Endodermal cell (in vitro differentiated cells): ENCODE measurements around the gene KLK2. TPM values are rescaled to one million over a fixed set of nuclear protein-coding genes. Genes with fewer than 3 reads are reported as not detected.
A peak's percentile ranks its signal among the peaks of the same experiment; 100 is the strongest.

ENCODE experiments used
- DNase-seq: peaks from one replicate; pipeline ENCODE4 v3.0.0-alpha.2; 2017
- H3K27ac ChIP-seq: 2 replicates; pipeline ENCODE4 v1.5.1; 2013; ENCODE audit warnings: mild to moderate bottlenecking, low read depth, low read length, moderate library complexity
- H3K27me3 ChIP-seq: 2 replicates; pipeline ENCODE4 v1.6.1; 2013; ENCODE audit warnings: mild to moderate bottlenecking, low read length, moderate library complexity; ENCODE audit not compliant: insufficient read depth, control insufficient read depth, poor library complexity, severe bottlenecking
- H3K36me3 ChIP-seq: 2 replicates; pipeline ENCODE4 v1.7.0; 2013; ENCODE audit warnings: mild to moderate bottlenecking, low read length, moderate library complexity; ENCODE audit not compliant: control insufficient read depth, insufficient read depth
- H3K4me1 ChIP-seq: one replicate; pipeline ENCODE4 v1.7.0; 2013; ENCODE audit warnings: low read length; ENCODE audit not compliant: control insufficient read depth, insufficient read depth
- H3K4me3 ChIP-seq: 2 replicates; pipeline ENCODE4 v1.5.1; 2013; ENCODE audit warnings: mild to moderate bottlenecking, low read length, moderate library complexity
- H3K9ac ChIP-seq: 2 replicates; pipeline ENCODE4 v1.6.1; 2013; ENCODE audit warnings: mild to moderate bottlenecking, low read length, moderate library complexity; ENCODE audit not compliant: poor library complexity, severe bottlenecking; ENCODE audit errors: extremely low read depth
- H3K9me3 ChIP-seq: 2 replicates; pipeline ENCODE4 v1.6.1; 2013; ENCODE audit warnings: mild to moderate bottlenecking, low read length, moderate library complexity; ENCODE audit not compliant: control insufficient read depth
- H3K27ac Mint-ChIP-seq: 2 replicates; pipeline ENCODE4 v1.8.0; 2020; ENCODE audit warnings: mixed read lengths
- H3K27me3 Mint-ChIP-seq: 2 replicates; pipeline ENCODE4 v1.8.0; 2021; ENCODE audit warnings: mild to moderate bottlenecking, mixed read lengths; ENCODE audit not compliant: insufficient read depth
- H3K36me3 Mint-ChIP-seq: 2 replicates; pipeline ENCODE4 v1.8.0; 2020; ENCODE audit warnings: low read depth, mixed read lengths
- H3K4me1 Mint-ChIP-seq: 2 replicates; pipeline ENCODE4 v1.8.0; 2020; ENCODE audit warnings: mixed read lengths
- H3K4me3 Mint-ChIP-seq: 2 replicates; pipeline ENCODE4 v1.8.0; 2020; ENCODE audit warnings: mild to moderate bottlenecking, moderate library complexity, mixed read lengths
- H3K9me3 Mint-ChIP-seq: 2 replicates; pipeline ENCODE4 v1.8.0; 2020; ENCODE audit warnings: mild to moderate bottlenecking, mixed read lengths
- WGBS, 2 experiments: methylation state at CpG; one replicate each; pipeline versions ENCODE4 v1.1.5 to v1.1.7; 2013; ENCODE audit warnings: missing lambda C conversion rate in 2 of 2, mixed read lengths in 1 of 2; ENCODE audit not compliant: insufficient coverage in 1 of 2, insufficient read length in 1 of 2; 5-methylcytosine and 5-hydroxymethylcytosine counted together
- total RNA-seq, 2 donors: library from RNA; stranded (reverse); fragmentation: NEBNext Ultra II Directional in 1 of 2; extraction: Animal tissue kit (Norgen Biotek cat#: 25700) in 1 of 2; gene quantifications; 2 replicates in 1 of 2; 3 replicates in 1 of 2; pipeline ENCODE4 v1.2.1, GENCODE V29; 2021
- TF ChIP-seq, protein P1 (sequence below): fragments of 200-600 bp; sonication (generic); conservative IDR thresholded peaks from 2 replicates; pipeline ENCODE4 v1.5.0; 2021; ENCODE audit warnings: antibody characterized with exemption, mild to moderate bottlenecking

KLK2 gene
- total RNA-seq, 2 donors from 2014 or later = 0.35 TPM; not detected in 1

DNA sequence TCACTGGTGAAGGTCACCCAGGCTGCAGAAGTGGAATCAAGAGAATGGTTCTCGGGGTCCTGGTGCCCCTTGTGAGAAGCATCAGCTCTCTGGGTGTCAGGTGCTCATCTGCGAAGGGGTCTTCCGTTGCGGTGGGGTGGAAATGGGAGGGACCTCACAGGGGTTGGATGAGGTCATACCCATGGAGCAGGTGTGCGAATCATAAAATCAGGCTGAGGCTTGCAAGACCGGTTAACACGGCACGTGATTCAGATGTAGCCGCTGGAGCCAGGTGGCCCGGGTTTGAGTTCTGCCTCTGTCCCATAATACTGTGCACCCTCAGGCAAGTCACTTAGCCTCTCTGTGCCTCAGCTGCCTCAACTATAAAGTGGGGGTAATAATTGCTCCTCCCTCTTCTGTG is 35.9 kb upstream of the KLK2 start:
- no peak overlapping the region for H3K4me3 ChIP-seq
- H3K36me3 Mint-ChIP-seq = no peaks in the 10 kb centered on the region
- no peak overlapping the region for H3K9ac ChIP-seq
- WGBS, 2 experiments = 88 to 90% methylated on average over 6 to 10 of the region's 10 CpGs
- peaks cover 2% of the 10 kb centered on the region for H3K4me1 Mint-ChIP-seq
- H3K36me3 ChIP-seq = no peaks in the 10 kb centered on the region
- H3K4me1 ChIP-seq = no peaks in the 10 kb centered on the region
- TF ChIP-seq, protein P1, sequence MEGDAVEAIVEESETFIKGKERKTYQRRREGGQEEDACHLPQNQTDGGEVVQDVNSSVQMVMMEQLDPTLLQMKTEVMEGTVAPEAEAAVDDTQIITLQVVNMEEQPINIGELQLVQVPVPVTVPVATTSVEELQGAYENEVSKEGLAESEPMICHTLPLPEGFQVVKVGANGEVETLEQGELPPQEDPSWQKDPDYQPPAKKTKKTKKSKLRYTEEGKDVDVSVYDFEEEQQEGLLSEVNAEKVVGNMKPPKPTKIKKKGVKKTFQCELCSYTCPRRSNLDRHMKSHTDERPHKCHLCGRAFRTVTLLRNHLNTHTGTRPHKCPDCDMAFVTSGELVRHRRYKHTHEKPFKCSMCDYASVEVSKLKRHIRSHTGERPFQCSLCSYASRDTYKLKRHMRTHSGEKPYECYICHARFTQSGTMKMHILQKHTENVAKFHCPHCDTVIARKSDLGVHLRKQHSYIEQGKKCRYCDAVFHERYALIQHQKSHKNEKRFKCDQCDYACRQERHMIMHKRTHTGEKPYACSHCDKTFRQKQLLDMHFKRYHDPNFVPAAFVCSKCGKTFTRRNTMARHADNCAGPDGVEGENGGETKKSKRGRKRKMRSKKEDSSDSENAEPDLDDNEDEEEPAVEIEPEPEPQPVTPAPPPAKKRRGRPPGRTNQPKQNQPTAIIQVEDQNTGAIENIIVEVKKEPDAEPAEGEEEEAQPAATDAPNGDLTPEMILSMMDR = no peak
- H3K9me3 Mint-ChIP-seq = no peaks in the 10 kb centered on the region
- no peaks in the 10 kb centered on the region for H3K9me3 ChIP-seq
- H3K4me3 Mint-ChIP-seq = no peak overlapping the region
- H3K27me3 Mint-ChIP-seq = peaks cover 75% of the 10 kb centered on the region
- no peak overlapping the region for H3K27ac ChIP-seq
- peaks cover 39% of the 10 kb centered on the region for H3K27me3 ChIP-seq
- no peak for DNase-seq
- H3K27ac Mint-ChIP-seq = no peak overlapping the region

DNA sequence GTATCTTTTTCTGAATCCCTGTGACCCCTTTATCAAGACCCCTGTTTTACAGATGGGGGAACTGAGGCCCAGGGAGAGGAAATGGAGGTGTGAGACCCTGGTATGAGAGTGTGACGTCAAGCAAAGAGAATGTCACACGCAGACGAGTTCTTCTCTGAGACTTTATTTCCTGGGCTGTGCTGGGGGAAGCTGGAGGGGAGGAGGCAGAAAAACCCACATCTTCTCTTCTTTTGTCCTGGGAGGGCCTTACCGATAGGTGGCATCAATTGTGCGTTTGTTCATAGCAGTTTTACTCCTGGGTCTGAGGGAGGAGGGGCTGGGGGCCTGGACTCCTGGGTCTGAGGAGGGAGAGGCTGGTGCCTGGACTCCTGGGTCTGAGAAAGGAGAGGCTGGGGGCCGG is 35.0 kb upstream of the KLK2 start:
- Histone ChIP-seq H3K4me1 (no peaks in the 10 kb centered on the region), H3K27ac (no peak overlapping the region), H3K27me3 (peaks cover 48% of the 10 kb centered on the region), H3K4me3 (no peak overlapping the region), H3K36me3 (no peaks in the 10 kb centered on the region), H3K9ac (no peak overlapping the region), H3K9me3 (no peaks in the 10 kb centered on the region)
- Mint-ChIP-seq H3K27ac (no peak overlapping the region), H3K36me3 (no peaks in the 10 kb centered on the region), H3K4me3 (no peak overlapping the region), H3K4me1 (peaks cover 2% of the 10 kb centered on the region), H3K27me3 (peaks cover 76% of the 10 kb centered on the region), H3K9me3 (peaks cover 1% of the 10 kb centered on the region)
- DNase-seq = peak; percentile 67
- TF ChIP-seq, protein P1 = peak; percentile 54
- WGBS, 2 experiments = 0 to 35% methylated on average over 3 to 6 of the region's 6 CpGs

DNA sequence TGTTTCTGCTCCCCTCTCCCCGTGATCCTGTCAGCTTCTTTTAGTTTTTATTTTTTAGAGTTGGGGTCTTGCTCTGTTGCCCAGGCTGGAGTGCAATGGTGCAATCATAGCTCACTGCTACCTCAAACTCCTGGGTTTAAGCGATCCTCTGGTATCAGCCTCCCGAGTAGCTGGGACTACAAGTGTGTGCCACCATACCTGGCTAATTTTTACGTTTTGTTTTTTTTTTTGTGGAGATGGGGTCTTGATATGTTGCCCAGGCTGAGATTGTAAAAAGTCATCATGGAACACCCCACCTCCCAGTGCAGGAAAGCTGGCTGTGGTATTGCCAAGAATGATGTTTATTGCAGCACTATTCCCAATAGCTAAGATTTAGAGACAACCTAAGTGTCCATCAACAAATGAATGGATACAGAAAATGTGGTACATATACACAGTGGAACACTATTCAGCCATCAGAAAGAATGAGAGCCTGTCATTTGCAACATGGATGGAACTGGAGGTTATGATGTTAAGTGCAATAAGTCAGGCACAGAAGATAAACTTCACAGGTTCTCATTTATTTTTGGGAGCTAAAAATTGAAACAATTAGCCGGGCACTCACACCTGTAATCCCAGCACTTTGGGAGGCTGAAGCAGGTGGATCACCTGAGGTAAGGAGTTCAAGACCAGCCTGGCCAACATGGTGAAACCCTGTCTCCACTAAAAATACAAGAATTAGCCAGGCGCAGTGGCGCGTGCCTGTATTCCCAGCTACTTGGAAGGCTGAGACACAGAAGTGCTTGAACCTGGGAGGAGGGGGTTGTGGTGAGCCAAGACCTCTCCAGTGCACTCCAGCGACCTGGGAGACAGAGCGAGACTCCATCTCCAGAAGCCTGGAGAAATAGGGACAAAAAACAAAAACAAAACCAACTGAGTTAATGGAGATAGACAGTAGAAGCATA is 33.3 kb upstream of the KLK2 start:
- Histone ChIP-seq H3K36me3 (no peaks in the 10 kb centered on the region), H3K27me3 (peaks cover 60% of the 10 kb centered on the region), H3K4me1 (no peaks in the 10 kb centered on the region), H3K4me3 (no peak overlapping the region), H3K9me3 (no peaks in the 10 kb centered on the region), H3K9ac (no peak overlapping the region), H3K27ac (no peak overlapping the region)
- H3K27me3 Mint-ChIP-seq = peaks cover 83% of the 10 kb centered on the region
- H3K27ac Mint-ChIP-seq = no peak overlapping the region
- TF ChIP-seq, protein P1 = no peak
- H3K4me1 Mint-ChIP-seq = peaks cover 2% of the 10 kb centered on the region
- H3K4me3 Mint-ChIP-seq = no peak overlapping the region
- peaks cover 4% of the 10 kb centered on the region for H3K9me3 Mint-ChIP-seq
- H3K36me3 Mint-ChIP-seq = no peaks in the 10 kb centered on the region
- 73 to 93% methylated on average over 3 to 10 of the region's 10 CpGs for WGBS, 2 experiments
- DNase-seq = no peak
